CD14-positive monocyte (primary cell): ENCODE results near the gene EYA3. TPM values are rescaled to one million over a fixed set of nuclear protein-coding genes. Genes with fewer than 3 reads are reported as not detected.

ENCODE experiments used
- DNase-seq, 3 donors: peaks; one replicate each; pipeline ENCODE4 v3.0.0-alpha.2; 2011 to 2022
- H2AFZ ChIP-seq: 2 replicates; pipeline ENCODE4 v1.6.0; 2012; ENCODE audit warnings: mild to moderate bottlenecking, low read depth, low read length, inconsistent platforms; ENCODE audit not compliant: insufficient read depth, poor library complexity, severe bottlenecking
- H3K27ac ChIP-seq, 2 donors: 1 replicate in 1 of 2; 2 replicates in 1 of 2; pipeline ENCODE4 v1.5.1; 2012 to 2013; ENCODE audit warnings: low read length in 2 of 2, control low read depth in 1 of 2, inconsistent platforms in 1 of 2, low read depth in 1 of 2, mild to moderate bottlenecking in 1 of 2
- H3K27me3 ChIP-seq, 2 donors: one replicate each; pipeline versions ENCODE4 v1.6.0 to v1.6.1; 2011 to 2013; ENCODE audit warnings: low read length in 2 of 2; ENCODE audit not compliant: control insufficient read depth in 2 of 2, insufficient read depth in 2 of 2
- H3K36me3 ChIP-seq, 2 donors: replicated peaks in 1 of 2; 1 replicate in 1 of 2; 2 replicates in 1 of 2; pipeline versions ENCODE4 v1.5.1 to v1.6.1; 2012 to 2013; ENCODE audit warnings: low read length in 2 of 2, control low read depth in 1 of 2, inconsistent platforms in 1 of 2, mild to moderate bottlenecking in 1 of 2; ENCODE audit not compliant: insufficient read depth in 2 of 2, control insufficient read depth in 1 of 2
- H3K4me1 ChIP-seq, 2 donors: 1 replicate in 1 of 2; 2 replicates in 1 of 2; pipeline versions ENCODE4 v1.5.1 to v1.6.1; 2012 to 2013; ENCODE audit warnings: low read length in 2 of 2, control low read depth in 1 of 2, inconsistent platforms in 1 of 2, mild to moderate bottlenecking in 1 of 2, moderate library complexity in 1 of 2; ENCODE audit not compliant: insufficient read depth in 2 of 2, control insufficient read depth in 1 of 2
- H3K4me2 ChIP-seq: replicated peaks from 2 replicates; pipeline ENCODE3; 2012; ENCODE audit warnings: low read length, moderate library complexity, mild to moderate bottlenecking; ENCODE audit not compliant: poor library complexity, severe bottlenecking; ENCODE audit errors: extremely low read depth
- H3K4me3 ChIP-seq, 3 experiments: fragments of 200-600 bp in 1 of 3; sonication (generic) in 1 of 3; replicated peaks in 1 of 3; 1 replicate in 2 of 3; 2 replicates in 1 of 3; pipeline ENCODE4 v1.5.1; 2011 to 2013; ENCODE audit warnings: low read length in 3 of 3, mild to moderate bottlenecking in 3 of 3, control low read depth in 2 of 3, low read depth in 2 of 3, inconsistent platforms in 1 of 3, moderate library complexity in 1 of 3
- H3K79me2 ChIP-seq: 2 replicates; pipeline ENCODE4 v1.6.0; 2012; ENCODE audit warnings: mild to moderate bottlenecking, control low read depth, inconsistent platforms, low read length, moderate library complexity; ENCODE audit not compliant: insufficient read depth
- H3K9ac ChIP-seq: 2 replicates; pipeline ENCODE4 v1.6.0; 2017; ENCODE audit warnings: low read length, mild to moderate bottlenecking; ENCODE audit not compliant: insufficient read depth, poor library complexity, severe bottlenecking
- H3K9me3 ChIP-seq, 2 donors: replicated peaks in 1 of 2; 1 replicate in 1 of 2; 2 replicates in 1 of 2; pipeline versions ENCODE4 v1.5.1 to v1.6.1; 2012 to 2013; ENCODE audit warnings: low read length in 2 of 2, control low read depth in 1 of 2; ENCODE audit not compliant: control insufficient read depth in 1 of 2, insufficient read depth in 1 of 2
- H4K20me1 ChIP-seq: 2 replicates; pipeline ENCODE4 v1.6.0; 2012; ENCODE audit warnings: mild to moderate bottlenecking, low read length, control low read depth, moderate library complexity; ENCODE audit not compliant: insufficient read depth
- H3K27ac Mint-ChIP-seq, 7 donors: one replicate each; pipeline ENCODE4 v1.8.0; 2020; ENCODE audit warnings: mild to moderate bottlenecking in 7 of 7, mixed read lengths in 7 of 7, moderate library complexity in 6 of 7, inconsistent platforms in 2 of 7
- H3K27me3 Mint-ChIP-seq, 3 donors: one replicate each; pipeline ENCODE4 v1.8.0; 2021 to 2022; ENCODE audit warnings: low read depth in 3 of 3, mild to moderate bottlenecking in 3 of 3, mixed read lengths in 3 of 3, moderate library complexity in 3 of 3, inconsistent platforms in 1 of 3
- H3K36me3 Mint-ChIP-seq, 2 donors: one replicate each; pipeline ENCODE4 v1.8.0; 2020; ENCODE audit warnings: mixed read lengths in 2 of 2, inconsistent platforms in 1 of 2, mild to moderate bottlenecking in 1 of 2
- H3K4me1 Mint-ChIP-seq: one replicate; pipeline ENCODE4 v1.8.0; 2020; ENCODE audit warnings: mild to moderate bottlenecking, mixed read lengths
- H3K4me3 Mint-ChIP-seq, 2 donors: one replicate each; pipeline ENCODE4 v1.8.0; 2020; ENCODE audit warnings: mild to moderate bottlenecking in 2 of 2, mixed read lengths in 2 of 2, moderate library complexity in 1 of 2
- H3K9me3 Mint-ChIP-seq, 7 donors: one replicate each; pipeline ENCODE4 v1.8.0; 2020 to 2022; ENCODE audit warnings: mixed read lengths in 7 of 7, mild to moderate bottlenecking in 6 of 7, moderate library complexity in 6 of 7, inconsistent platforms in 2 of 7
- WGBS: methylation state at CpG from one replicate; pipeline ENCODE4 v1.1.5; 2013; ENCODE audit warnings: missing lambda C conversion rate; ENCODE audit not compliant: insufficient coverage; 5-methylcytosine and 5-hydroxymethylcytosine counted together
- intact Hi-C, 2 donors: fragments of 100-400 bp; cut with micrococcal nuclease; formaldehyde crosslinking; loops; one replicate each; pipeline versions ENCODE4 v1.15.0 to v1.15.1; 2023
- polyA plus RNA-seq, 3 donors: library from polyadenylated mRNA; depleted of rRNA in 1 of 3; unstranded in 2 of 3; stranded (reverse) in 1 of 3; fragments of 300-500 nt in 2 of 3; fragments of >200 nt in 1 of 3; fragmentation: Illumina TruSeq in 2 of 3; gene quantifications; 1 replicate in 2 of 3; 2 replicates in 1 of 3; pipeline ENCODE4 v1.2.3, GENCODE V29; 2012 to 2021
- TF ChIP-seq, protein P1 (sequence below): fragments of 200-600 bp; IDR thresholded peaks from one replicate; pipeline ENCODE4 v1.8.0; 2022; ENCODE audit warnings: antibody characterized with exemption, mild to moderate bottlenecking

EYA3 gene
- polyA plus RNA-seq, 3 donors = 3.3 to 21.1 (median 3.7) TPM

DNA sequence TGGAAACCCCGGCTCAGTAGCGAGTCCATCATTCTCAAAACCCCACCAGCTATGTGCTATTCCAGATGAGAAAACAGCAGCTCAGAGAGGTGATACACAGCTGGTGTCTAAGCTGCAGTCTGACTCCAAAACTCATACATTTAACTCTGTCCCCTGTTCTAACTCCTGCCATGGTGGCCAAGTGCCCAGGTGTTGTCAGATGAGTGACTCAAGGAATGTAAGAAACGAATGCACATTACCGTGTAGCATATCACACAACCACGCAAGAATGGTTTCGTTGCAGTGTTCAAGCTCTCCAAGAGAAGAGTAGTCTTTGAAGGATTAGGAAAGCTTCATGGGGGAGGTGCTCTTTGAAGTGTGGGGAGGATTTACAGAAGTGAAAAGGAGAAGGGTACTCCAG, 133.3 kb downstream of the EYA3 start:
- Mint-ChIP-seq H3K9me3 (peaks cover 0 to 3% (median 0%) of the 10 kb centered on the region in 7 donors), H3K4me1 (peaks cover 12% of the 10 kb centered on the region), H3K36me3 (no peaks in the 10 kb centered on the region), H3K27me3 (peaks cover 0 to 3% (median 2%) of the 10 kb centered on the region in 3 donors), H3K27ac (no peak overlapping the region), H3K4me3 (no peak overlapping the region)
- H3K27me3 ChIP-seq = no peaks in the 10 kb centered on the region
- H3K4me2 ChIP-seq = no peak overlapping the region
- intact Hi-C loops = no loop called here
- WGBS = 91% methylated on average over 6 of the region's 6 CpGs
- TF ChIP-seq, protein P1, sequence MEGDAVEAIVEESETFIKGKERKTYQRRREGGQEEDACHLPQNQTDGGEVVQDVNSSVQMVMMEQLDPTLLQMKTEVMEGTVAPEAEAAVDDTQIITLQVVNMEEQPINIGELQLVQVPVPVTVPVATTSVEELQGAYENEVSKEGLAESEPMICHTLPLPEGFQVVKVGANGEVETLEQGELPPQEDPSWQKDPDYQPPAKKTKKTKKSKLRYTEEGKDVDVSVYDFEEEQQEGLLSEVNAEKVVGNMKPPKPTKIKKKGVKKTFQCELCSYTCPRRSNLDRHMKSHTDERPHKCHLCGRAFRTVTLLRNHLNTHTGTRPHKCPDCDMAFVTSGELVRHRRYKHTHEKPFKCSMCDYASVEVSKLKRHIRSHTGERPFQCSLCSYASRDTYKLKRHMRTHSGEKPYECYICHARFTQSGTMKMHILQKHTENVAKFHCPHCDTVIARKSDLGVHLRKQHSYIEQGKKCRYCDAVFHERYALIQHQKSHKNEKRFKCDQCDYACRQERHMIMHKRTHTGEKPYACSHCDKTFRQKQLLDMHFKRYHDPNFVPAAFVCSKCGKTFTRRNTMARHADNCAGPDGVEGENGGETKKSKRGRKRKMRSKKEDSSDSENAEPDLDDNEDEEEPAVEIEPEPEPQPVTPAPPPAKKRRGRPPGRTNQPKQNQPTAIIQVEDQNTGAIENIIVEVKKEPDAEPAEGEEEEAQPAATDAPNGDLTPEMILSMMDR = no peak
- peaks cover 2% of the 10 kb centered on the region for H3K79me2 ChIP-seq
- peaks cover 14 to 16% of the 10 kb centered on the region in 2 donors for H3K4me1 ChIP-seq
- no peak overlapping the region for H2AFZ ChIP-seq
- H4K20me1 ChIP-seq = no peaks in the 10 kb centered on the region
- H3K27ac ChIP-seq = no peak overlapping the region
- H3K9me3 ChIP-seq = no peaks in the 10 kb centered on the region
- H3K9ac ChIP-seq = no peak overlapping the region
- no peak for DNase-seq
- H3K4me3 ChIP-seq = no peak overlapping the region
- H3K36me3 ChIP-seq = no peaks in the 10 kb centered on the region

DNA sequence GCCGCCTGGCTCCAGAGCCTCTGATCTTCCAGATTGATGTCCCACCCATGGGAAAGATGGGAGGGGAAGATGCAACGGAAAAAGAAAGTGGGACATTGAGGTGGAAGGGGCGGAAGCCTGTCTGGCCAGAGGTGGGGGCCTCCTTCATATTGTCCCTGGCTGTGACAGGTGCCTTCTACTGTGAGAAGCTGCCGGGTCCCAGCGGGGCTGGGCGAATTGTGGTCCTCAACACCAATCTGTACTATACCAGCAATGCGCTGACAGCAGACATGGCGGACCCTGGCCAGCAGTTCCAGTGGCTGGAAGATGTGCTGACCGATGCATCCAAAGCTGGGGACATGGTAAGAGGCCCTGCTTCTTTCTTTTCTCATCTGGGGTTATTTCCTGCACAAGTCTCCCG, 134.2 kb downstream of the EYA3 start:
- Histone ChIP-seq H4K20me1 (no peaks in the 10 kb centered on the region), H3K27ac (no peak overlapping the region), H3K4me3 (no peak overlapping the region), H3K9me3 (no peaks in the 10 kb centered on the region), H2AFZ (no peak overlapping the region), H3K79me2 (no peaks in the 10 kb centered on the region), H3K9ac (no peak overlapping the region), H3K4me1 (peaks cover 8 to 9% of the 10 kb centered on the region in 2 donors), H3K4me2 (no peak overlapping the region), H3K27me3 (no peaks in the 10 kb centered on the region), H3K36me3 (no peaks in the 10 kb centered on the region)
- H3K27ac Mint-ChIP-seq = no peak overlapping the region
- H3K4me1 Mint-ChIP-seq = peaks cover 9% of the 10 kb centered on the region
- intact Hi-C loops = no loop called here
- H3K4me3 Mint-ChIP-seq = no peak overlapping the region
- TF ChIP-seq, protein P1 = no peak
- peaks cover 0 to 3% (median 3%) of the 10 kb centered on the region in 3 donors for H3K27me3 Mint-ChIP-seq
- peaks cover 0 to 3% (median 0%) of the 10 kb centered on the region in 7 donors for H3K9me3 Mint-ChIP-seq
- DNase-seq = no peak
- 97% methylated on average over 10 of the region's 10 CpGs for WGBS
- no peaks in the 10 kb centered on the region for H3K36me3 Mint-ChIP-seq
